Left ventricle myocardium inferior (tissue), 1 donor: Measurements from ENCODE around the gene PDCD4. TPM values are rescaled to one million over a fixed set of nuclear protein-coding genes. Genes with fewer than 3 reads are reported as not detected.

ENCODE experiments used
- DNase-seq: peaks from one replicate; pipeline ENCODE4 v3.0.0-alpha.2; 2020
- H3K27ac ChIP-seq: fragments of 200-600 bp; replicated peaks from 2 replicates; pipeline ENCODE4 v1.8.0; 2021
- H3K27me3 ChIP-seq: fragments of 200-600 bp; 2 replicates; pipeline ENCODE4 v1.8.0; 2021; ENCODE audit warnings: low read depth
- H3K36me3 ChIP-seq: fragments of 200-600 bp; 2 replicates; pipeline ENCODE4 v1.8.0; 2021
- H3K4me1 ChIP-seq: fragments of 200-600 bp; 2 replicates; pipeline ENCODE4 v1.8.0; 2021
- H3K4me3 ChIP-seq: fragments of 200-600 bp; 2 replicates; pipeline ENCODE4 v1.8.0; 2021; ENCODE audit warnings: mild to moderate bottlenecking, moderate library complexity
- H3K9me3 ChIP-seq: fragments of 200-600 bp; replicated peaks from 2 replicates; pipeline ENCODE4 v1.8.0; 2021
- intact Hi-C: fragments of 100-400 bp; cut with micrococcal nuclease; formaldehyde crosslinking; loops from one replicate; pipeline ENCODE4 v1.11.0; 2022
- long read RNA-seq: library from polyadenylated mRNA; unstranded; transcript quantifications from one replicate; pipeline ENCODE4 v2.0.0, GENCODE V29; 2021
- total RNA-seq: library from RNA; stranded (reverse); fragmentation: NEBNext Ultra II Directional; extraction: Animal tissue kit (Norgen Biotek cat#: 25700); gene quantifications from one replicate; pipeline ENCODE4 v1.2.1, GENCODE V29; 2021
- TF ChIP-seq, protein P1 (sequence below): fragments of 200-600 bp; IDR thresholded peaks from 2 replicates; pipeline ENCODE4 v1.8.0; 2021; ENCODE audit warnings: antibody characterized with exemption, mild to moderate bottlenecking, borderline replicate concordance
- donor health status: DM: no; HTN: yes; CAD: no; lungs with severe emphysema.

The PDCD4 gene
- 86.5 TPM for total RNA-seq
- long read RNA-seq, transcript PDCD4-201 (12 exons, 3,602 nt): major isoform, 30 of 65 reads
- long read RNA-seq, partial matches to known transcripts: 8 of 65 reads
- long read RNA-seq, other reads (novel, unspliced or antisense): 25 of 65 reads

DNA sequence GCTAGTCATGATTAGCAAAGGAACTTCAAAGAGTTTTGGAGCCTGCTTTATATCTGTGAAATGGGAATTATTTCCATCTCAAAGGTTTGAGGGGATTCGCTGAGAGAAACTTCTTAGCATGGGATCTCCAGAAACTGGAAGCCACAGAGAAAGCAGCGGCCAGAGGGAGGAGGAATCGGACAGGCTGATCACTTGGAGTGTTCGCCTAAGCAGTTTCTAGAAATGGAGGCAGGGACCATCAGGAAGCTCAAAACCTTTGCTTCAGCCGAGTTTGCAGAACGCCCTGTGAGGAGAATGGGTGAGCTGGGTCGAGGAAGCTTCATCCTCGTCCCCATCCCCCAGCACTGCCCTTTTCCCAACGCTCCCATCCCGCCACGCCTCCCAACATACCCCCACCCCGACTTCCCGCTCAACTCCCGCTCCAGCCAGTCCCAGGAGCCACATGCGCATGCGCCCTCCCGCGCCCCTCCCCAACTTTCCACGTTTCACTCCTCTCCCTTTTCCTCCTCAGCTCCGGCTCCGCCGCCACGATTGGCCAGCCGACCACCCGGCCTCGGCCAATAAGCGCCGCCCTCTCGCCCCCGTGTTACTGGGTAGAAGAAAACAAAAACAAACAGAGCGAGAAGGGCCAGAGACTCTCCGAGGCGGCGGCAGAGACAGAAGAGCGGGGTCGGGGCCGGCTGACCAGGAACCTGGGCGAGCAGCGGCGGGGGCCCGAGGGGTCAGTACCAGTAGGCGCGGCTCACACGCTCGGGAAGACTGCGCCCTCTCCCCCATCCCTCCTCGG is at the start of gene PDCD4:
Gene PDCD4, plus strand, starts transcription at position 631 of the 787 bp plus-strand sequence. CDS start 4,100 bp downstream, outside the sequence.
- peak within 1 kb of the TSS; percentile 98 for H3K4me3 ChIP-seq
- TF ChIP-seq, protein P1, sequence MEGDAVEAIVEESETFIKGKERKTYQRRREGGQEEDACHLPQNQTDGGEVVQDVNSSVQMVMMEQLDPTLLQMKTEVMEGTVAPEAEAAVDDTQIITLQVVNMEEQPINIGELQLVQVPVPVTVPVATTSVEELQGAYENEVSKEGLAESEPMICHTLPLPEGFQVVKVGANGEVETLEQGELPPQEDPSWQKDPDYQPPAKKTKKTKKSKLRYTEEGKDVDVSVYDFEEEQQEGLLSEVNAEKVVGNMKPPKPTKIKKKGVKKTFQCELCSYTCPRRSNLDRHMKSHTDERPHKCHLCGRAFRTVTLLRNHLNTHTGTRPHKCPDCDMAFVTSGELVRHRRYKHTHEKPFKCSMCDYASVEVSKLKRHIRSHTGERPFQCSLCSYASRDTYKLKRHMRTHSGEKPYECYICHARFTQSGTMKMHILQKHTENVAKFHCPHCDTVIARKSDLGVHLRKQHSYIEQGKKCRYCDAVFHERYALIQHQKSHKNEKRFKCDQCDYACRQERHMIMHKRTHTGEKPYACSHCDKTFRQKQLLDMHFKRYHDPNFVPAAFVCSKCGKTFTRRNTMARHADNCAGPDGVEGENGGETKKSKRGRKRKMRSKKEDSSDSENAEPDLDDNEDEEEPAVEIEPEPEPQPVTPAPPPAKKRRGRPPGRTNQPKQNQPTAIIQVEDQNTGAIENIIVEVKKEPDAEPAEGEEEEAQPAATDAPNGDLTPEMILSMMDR: no peak
- peaks cover 57% of the 10 kb centered on the region for H3K4me1 ChIP-seq
- no peaks in the 10 kb centered on the region for H3K27me3 ChIP-seq
- DNase-seq: peak; percentile 100
- H3K36me3 ChIP-seq: peaks cover 7% of the 10 kb centered on the region
- intact Hi-C loops: no loop called here
- H3K27ac ChIP-seq: peak within 1 kb of the TSS; percentile 98
- no peaks in the 10 kb centered on the region for H3K9me3 ChIP-seq

DNA sequence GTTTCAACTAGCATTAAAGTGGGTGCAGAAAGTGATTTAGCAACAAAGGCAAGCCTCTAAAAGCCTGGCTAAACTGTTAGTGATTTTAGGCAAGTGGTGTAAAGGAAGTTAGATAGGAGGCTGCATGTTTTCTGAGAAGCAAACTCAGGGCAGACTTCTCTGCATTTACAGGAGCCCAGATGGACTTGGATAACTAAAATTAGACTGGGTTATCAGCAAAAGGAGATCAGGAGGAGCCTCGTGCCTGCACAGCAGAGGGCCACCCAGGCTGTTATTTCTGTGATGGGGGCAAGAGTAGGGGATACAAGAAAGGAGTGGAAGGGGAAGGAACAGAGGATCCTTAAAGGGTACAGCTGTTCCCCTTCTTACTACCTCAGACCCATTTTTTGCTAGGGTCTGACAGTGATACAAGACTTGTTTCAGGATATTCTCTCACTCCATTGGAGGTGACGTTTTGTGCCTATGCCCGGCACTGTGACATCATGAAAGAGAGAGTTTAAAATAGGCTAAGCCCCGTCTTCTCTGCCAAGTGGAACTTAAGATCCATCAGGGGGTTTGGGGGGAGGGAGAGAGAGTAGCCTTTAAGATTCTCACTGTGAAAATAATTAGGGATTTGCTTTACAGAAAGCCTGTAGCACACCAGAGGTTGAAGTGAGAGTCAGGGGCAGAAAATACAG is 49.6 kb upstream of the PDCD4 start:
- TF ChIP-seq, protein P1: no peak
- peaks cover 99% of the 10 kb centered on the region for H3K4me1 ChIP-seq
- H3K4me3 ChIP-seq: peak overlapping the region; percentile 13
- H3K27me3 ChIP-seq: no peaks in the 10 kb centered on the region
- peaks cover 20% of the 10 kb centered on the region for H3K36me3 ChIP-seq
- H3K9me3 ChIP-seq: no peaks in the 10 kb centered on the region
- H3K27ac ChIP-seq: peak overlapping the region; percentile 85
- intact Hi-C loops: no loop called here
- DNase-seq: no peak

DNA sequence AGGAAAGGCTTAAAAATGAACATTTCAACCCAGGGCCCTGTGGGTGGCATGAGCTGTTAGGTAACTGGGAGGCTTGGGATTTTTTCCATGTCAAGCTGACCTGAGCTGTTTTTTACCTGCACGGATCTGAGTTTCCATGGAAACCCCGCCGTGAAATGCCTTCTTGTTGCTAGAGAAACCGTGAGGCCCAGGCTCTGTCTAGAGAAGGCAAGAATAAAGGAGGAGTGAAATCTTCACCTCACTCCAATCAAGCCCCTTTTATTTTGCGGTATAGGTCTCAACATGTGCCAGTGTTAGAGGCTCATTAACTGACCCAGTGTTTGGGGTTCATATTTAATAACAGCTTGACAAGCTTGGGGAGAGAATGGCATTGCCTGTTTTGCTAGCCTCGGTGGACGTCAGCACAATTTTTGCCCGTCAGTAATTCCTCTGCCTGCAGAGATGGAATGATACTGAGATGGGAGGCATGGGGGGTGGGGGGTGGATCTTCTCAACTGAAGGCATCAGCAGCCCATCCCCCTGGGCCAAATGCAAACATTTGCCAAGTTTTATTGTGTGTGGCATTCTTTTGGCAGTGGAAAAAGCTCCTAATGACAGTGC is 48.9 kb upstream of the PDCD4 start:
- Histone ChIP-seq H3K9me3 (no peaks in the 10 kb centered on the region), H3K4me1 (peaks cover 99% of the 10 kb centered on the region), H3K4me3 (no peak overlapping the region), H3K27me3 (no peaks in the 10 kb centered on the region), H3K36me3 (peaks cover 20% of the 10 kb centered on the region), H3K27ac (peak overlapping the region; percentile 85)
- TF ChIP-seq, protein P1: no peak
- intact Hi-C loops: no loop called here
- DNase-seq: no peak

GRCh38 chr10:110824152-110824441 is 47.6 kb upstream of the PDCD4 start:
- peak overlapping the region; percentile 85 for H3K27ac ChIP-seq
- intact Hi-C loops: no loop called here

DNA sequence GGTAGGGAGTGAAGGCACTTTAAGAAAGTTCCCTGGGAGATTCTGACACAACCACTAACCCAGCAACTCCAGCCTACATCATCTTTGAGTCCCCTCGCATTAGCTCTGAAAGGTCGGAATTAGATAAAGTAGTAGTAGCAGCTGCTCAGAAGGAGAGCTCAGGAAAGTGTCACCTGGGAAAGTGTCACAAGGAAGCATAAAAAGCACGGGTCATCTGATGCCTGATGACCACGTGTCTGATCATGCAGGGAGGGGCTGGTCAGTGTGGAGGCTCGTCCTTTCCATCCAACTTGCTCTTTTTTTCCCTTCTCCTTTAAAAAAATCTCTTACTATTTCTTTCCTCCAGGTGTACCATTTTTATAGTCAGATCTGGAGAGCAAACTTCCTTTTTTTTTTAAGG is 47.1 kb upstream of the PDCD4 start:
- no peak for DNase-seq
- H3K4me1 ChIP-seq: peaks cover 97% of the 10 kb centered on the region
- intact Hi-C loops: no loop called here
- no peak overlapping the region for H3K4me3 ChIP-seq
- H3K36me3 ChIP-seq: peaks cover 20% of the 10 kb centered on the region
- H3K27me3 ChIP-seq: no peaks in the 10 kb centered on the region
- no peaks in the 10 kb centered on the region for H3K9me3 ChIP-seq
- H3K27ac ChIP-seq: peak overlapping the region; percentile 43
- TF ChIP-seq, protein P1: no peak

More at GRCh38 chr10:110824152-110824441, 47.6 kb upstream of the PDCD4 start:
- Histone ChIP-seq H3K27me3 (no peaks in the 10 kb centered on the region), H3K4me1 (peaks cover 97% of the 10 kb centered on the region), H3K4me3 (no peak overlapping the region), H3K36me3 (peaks cover 20% of the 10 kb centered on the region), H3K9me3 (no peaks in the 10 kb centered on the region)
- no peak for DNase-seq
- TF ChIP-seq, protein P1: no peak
